Fibroblast of gingiva (primary cell): ENCODE measurements around the gene VAV1.
"Not testable (repeated sequence)": the region's sequence is repeated elsewhere in the genome, so short reads cannot be mapped to it uniquely, and the experiment has no call there.

Source experiments
- DNase-seq: peaks from one replicate; pipeline ENCODE4 v3.0.0-alpha.2; 2011; ENCODE audit warnings: low read depth

The VAV1 gene

DNA sequence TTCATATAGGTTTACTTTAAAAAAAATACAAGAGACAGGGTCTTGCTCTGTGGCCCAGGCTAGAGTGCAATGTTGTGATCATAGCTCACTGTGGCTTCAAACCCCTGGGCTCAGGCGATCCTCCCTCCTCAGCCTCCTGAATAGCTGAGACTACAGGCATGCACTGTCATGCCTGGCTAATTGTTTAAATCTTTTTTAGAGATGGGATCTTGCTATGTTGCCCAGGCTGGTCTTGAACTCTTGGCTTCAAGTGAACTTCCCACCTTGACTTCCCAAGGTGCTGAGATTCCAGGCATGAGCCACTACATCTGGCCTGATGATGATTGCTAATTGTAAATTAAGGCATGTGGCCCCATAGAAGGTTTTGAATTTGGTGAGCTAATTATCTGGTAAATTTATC lies 79.5 kb downstream of the VAV1 start:
- DNase-seq = no peak

GRCh38 chr19:6853868-6854267 lies 81.4 kb downstream of the VAV1 start:
- no peak for DNase-seq

DNA sequence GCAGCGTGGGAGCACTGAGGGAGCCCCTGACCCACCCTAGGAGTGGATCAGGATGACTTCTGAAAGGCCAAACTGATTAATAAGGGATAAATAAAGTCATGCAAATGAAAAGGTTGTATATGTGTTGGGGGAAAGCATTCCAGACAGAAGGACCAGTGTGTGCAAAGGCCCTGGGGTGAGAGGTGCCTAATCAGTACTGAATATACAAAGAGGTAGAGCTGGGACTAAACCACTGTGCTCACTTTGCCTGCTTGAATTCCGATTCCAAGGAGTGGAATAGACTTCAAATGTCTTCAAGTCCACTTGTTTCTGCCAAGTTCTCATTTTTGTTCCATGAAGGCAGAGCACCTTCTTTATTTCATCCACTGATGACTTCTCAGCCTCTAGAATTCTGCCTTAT lies 82.2 kb downstream of the VAV1 start:
- no peak for DNase-seq

GRCh38 chr19:6856749-6857372 lies 84.4 kb downstream of the VAV1 start:
- DNase-seq = no peak

DNA sequence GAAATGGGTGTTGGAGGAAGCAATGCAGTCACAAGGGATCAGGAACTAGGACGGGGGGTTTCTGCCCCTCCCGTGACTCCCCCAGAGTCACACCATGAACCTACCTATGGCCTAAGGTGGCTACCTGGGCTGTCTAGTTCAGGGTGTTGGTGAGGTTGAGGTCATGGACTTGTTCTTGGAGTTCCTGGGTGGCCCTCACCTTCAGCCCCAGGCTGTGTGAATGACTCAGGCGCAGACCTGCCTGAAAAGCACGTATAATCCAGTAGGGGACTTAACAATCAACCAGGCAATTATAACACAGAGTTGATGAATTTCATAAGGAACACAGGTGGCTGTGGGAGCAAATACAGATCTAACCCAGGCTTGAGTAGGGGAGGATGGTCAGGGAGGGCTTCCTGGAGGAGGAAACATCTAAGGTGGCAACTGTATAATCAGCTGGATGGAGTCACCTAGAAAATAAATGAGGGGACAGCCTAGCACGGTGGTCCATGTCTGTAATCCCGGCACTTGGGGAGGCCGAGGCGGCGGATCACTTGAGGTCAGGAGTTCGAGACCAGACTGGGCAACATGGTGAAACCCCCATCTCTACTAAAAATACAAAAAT lies 89.3 kb downstream of the VAV1 start:
- no peak for DNase-seq

DNA sequence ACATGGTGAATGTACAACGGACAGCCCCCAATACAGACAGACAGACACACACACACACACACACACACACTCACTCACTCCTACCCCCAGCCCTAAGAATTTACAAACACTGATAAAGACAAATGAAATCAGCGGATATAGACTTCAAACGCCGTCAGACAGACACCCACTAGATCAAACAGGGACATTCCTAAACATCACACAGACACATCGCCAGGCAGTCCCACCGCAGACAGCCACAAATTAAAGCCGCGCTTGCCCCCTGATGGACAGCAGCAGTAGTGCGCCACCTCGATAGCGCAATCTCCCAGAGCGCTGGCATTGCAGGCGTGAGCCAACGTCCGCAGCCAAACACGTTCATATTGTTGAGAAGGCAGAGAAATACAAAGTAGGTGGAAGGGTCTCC lies 90.2 kb downstream of the VAV1 start:
- peak; percentile 66 for DNase-seq

DNA sequence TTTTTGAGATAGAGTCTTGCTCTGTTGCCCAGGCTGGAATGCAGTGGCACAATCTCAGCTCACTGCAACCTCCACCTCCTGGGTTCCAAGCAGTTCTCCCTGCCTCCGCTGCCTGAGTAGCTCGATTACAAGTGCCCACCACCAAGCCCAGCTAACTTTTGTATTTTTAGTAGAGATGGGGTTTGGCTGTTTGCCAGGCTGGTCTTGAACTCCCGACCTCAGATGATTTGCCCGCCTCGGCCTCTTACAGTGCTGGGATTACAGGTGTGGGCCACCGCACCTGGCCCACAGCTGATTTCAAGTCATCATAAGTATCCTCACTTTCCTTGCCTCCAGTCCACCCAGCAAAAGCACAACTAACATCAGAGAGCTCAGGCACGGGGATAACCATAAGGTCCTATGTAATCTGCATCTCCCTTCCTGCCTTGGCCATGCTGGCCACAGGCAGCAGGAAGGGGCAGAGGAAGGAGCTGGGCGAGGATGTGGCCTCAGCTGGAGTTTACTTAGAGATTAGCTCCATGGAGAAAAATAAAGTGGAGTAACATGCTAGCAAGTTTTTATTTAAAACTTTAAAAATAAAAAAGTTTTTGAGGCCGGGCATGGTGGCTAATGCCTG lies 91.9 kb downstream of the VAV1 start:
- DNase-seq = no peak

DNA sequence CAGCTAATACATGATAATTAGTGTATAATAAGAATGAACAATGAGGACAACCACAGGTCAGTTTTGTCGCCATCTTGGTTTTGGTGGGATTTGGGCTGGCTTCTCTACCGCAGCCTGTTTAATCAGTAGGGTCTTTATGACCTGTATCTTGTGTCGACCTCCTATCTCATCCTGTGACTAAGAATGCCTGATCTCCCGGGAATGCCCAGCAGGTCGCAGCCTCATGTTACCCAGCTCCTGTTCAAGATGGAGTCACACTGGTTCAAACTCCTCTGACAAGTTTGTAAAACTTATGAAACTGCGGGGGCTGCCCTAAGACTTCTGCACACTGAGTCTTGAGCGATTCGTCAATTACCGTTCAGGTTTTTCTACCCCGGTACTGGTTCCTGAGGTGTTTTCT lies 93.3 kb downstream of the VAV1 start:
- no peak for DNase-seq

GRCh38 chr19:6866741-6867151 lies 94.2 kb downstream of the VAV1 start:
- DNase-seq = no peak

DNA sequence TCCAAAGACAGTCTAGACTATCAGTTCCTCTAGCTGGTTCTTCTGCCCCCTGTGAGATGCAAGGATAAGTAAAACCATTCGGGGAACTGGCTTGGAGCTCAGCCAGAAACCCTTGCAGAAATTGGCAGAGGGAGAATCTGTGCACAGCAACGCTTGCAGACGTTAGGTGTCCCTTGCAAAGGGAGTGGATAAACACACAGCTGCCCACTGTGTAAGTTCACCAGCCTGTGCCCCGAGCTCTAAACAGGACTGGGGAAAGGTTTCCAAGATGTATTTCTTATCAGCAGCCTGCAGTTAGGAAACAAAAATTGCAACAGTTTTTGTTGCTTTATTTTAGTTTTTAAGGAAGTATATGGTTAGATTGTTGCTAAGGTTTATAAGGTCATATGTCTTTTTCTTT lies 95.8 kb downstream of the VAV1 start:
- no peak for DNase-seq

DNA sequence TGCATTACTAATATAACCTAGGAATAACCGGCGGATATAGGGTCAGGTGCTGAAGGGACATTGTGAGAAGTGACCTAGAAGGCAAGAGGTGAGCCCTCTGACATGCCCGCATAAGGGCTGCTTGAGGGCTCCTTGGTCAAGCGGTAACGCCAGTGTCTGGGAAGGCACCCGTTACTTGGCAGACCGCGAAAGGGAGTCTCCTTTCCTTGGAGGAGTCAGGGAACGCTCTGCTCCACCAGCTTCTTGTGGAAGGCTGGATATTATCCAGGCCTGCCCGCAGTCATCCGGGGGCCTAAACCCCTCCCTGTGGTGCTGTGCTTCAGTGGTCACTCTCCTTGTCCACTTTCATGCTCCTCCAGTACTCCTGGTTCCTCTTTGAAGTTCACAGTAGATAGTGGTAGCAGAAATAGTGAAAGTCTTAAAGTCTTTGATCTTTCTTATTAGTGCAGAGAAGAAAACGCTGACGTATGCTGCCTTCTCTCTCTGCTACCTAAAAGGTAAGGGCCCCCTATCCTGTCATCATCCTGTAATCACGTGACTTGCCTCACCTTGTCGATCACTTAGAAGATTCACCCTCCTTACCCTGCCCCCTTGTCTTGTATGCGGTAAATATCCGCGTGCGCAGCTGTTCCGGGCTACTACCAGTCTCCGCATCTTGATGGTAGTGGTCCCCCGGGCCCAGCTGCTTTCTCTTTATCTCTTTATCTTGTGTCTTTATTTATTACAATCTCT lies 96.8 kb downstream of the VAV1 start:
- not testable (repeated sequence) for DNase-seq

DNA sequence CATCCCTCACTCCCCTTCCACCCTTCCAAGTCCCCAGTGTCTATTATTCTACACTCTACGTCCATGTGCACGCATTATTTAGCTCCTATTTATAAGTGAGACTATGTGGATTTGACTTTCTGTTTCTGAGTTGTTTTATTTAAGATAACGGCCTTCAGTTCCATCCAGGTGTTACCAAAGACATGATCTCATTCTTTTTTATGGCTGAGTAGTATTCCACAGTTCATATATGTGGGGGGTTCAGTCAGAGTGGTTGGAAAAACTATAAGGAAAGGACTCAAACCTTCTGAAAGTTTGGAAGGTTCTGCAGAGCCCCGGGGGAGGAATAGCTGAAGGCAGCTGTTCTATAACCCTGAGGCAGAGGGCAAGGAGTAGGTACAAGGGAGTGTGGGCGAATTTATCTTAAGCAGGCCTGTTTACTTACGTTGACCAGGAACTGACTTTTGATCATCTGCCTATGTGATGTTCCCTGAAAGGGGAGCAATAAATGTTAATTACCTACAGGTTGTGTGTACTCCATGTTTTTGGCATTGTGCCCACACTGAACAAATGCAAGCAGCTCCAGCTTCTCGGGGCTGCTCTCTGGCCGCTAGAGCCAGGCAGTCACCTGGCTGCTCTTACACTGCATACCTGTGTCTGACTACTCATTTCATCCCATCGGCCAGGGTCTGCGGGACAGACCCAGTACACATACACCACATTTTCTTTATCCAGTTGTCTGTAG lies 101.4 kb downstream of the VAV1 start:
- no peak for DNase-seq

- no peak for DNase-seq
Measured at GRCh38 chr19:6875218-6875617, 102.7 kb downstream of the VAV1 start.

DNA sequence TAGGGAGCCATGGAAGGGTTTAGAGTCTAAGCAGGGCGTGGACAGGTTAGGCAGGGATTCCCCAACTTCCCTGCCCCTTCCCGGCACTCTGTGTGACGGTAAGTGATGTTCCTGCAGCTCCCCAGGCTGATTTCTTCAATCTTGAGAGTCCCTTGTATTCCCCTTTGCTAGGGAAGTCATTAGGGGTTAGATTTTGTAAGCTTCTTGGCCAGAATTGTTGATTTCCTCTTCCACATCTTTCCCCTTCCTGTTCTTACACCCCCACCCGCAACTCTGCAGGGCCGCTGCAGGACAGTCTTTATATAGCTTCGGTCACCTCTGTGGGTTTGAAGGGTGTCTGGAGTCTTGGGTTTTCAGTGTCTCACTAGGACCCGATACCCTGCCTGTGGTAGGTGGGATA lies 104.2 kb downstream of the VAV1 start:
- DNase-seq = no peak

DNA sequence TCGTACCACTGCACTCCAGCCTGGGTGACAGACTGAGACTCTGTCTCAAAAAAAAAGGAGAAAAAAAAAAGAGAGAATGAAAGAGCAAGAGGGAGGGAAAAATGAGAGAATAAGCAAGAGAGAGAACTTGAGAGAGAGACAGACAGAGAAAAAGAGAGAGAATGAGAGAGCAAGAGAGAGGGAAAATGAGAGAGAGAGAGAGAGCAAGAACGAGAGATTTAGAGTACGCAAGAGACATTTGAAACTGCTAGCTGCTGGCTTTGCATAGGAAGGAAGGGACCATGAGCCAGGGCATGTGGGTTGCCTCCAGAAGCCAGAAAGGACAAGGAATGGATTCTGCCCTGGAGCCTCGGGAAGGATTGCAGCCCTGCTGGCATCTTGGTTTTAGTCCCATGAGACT lies 105.3 kb downstream of the VAV1 start:
- DNase-seq = no peak

GRCh38 chr19:6886277-6886897 lies 113.9 kb downstream of the VAV1 start:
- DNase-seq = no peak

DNA sequence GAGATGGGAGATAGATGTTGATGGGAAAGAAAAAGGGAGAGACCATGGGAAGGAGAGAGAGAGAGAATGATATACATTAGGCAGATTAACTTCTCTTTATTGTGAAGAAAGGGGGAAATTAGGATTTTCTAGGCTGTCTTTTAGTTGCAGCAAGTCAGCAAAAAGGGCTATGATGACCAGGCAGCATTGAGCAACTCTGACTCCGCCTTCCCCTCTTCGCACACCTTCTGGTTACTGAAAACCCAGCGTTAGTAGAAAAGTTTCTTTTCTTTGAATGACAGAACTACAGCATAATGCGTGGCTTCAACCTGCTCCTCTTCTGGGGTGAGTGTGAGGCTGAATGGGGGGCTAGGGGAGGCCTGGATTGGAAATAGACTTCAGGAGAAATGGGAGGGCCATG lies 114.8 kb downstream of the VAV1 start, which contains the start of gene ADGRE1:
TSS of gene ADGRE1 (plus strand) at position 264 of the 400 bp plus-strand sequence. CDS start at position 294, 30 bp downstream.
- DNase-seq = no peak

DNA sequence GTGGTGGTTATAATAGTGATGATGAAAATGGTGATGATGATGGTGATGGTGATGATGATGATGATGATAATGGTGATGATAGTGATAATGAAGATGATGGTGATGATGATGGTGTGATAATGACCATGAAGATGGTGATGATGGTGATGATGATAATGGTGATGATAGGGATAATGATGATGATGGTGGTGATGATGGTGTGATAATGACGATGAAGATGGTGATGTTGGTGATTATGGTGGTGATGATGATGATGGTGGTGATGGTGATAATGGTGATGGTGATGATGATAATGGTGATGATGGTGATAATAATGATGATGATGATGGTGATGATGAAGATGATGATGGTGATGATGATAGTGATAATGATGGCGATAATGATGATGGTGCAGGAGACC lies 116.5 kb downstream of the VAV1 start:
- no peak for DNase-seq

- DNase-seq = no peak
Measured at GRCh38 chr19:6890401-6890913, 117.9 kb downstream of the VAV1 start.

GRCh38 chr19:6890938-6891337 lies 118.4 kb downstream of the VAV1 start:
- no peak for DNase-seq

DNA sequence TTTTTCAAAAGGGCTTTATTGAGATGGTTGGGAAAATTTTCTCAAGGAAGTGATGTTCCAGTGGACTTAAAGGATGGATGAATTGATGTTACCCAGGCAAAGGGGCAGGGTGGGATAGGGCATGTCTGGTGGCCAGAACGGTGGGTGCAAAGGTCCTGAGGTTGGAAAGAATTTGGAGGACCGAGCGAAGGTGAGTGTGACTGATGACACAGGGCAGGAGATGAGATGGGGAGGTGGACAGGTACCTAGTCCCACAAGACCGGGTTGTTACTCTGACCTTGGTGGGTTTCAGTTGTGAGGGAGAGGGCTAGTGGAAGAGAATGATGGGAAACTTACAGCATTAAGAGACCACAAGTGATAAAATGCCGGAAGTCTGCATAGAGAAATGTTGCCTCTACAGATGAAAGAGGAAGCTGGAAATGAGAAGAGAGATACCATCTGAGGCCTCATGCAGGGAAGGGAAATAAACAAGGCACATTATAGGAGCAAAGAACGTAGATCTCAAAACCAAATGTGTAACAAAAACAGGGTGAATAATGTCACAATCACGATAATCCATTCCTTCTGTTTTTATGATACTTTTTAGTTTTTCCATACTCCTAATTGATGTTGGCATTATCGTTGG lies 119.4 kb downstream of the VAV1 start:
- no peak for DNase-seq
